ENCODE measurements around the gene TSHZ2.

TSHZ2 gene

DNA sequence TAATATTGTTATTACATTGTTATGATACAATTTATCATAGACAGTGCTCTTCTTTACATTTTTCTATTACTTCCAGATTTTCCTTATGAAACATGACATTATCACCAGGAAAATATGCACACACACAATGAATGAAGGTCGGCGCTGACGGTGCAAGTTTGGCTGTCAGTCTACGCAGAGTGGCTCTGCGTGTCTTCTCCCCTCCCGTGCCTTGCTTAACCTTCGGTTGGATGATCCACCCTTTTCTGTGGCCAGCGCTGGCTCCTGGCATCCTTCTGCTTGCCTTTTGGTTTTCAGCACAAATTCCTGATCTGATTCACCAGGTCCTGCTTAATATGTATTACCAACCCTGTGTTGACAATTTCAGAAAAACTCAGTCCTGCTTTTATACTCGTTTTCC is 157.4 kb downstream of the TSHZ2 start:
- DNase-seq (ENCODE audit: low read depth): no peak

DNA sequence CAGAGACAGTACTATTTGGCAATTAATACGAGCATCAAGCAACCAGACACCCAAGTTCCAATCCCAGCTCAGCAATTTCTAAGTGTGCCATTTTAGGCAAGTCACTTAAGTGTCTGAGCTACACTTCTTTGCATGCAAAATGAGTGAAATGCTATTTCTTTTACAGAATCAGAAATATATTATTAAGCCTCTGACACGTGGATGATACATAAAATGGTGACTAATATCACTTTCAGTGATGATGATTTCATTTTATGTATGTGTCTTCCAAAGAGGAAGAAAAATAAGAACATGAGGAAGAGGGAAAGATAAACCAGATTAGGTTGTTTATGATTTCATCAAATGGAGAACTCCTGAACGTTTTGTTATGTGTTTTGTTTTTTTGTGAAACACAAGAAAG is 158.6 kb downstream of the TSHZ2 start:
- DNase-seq (ENCODE audit: low read depth): no peak

DNA sequence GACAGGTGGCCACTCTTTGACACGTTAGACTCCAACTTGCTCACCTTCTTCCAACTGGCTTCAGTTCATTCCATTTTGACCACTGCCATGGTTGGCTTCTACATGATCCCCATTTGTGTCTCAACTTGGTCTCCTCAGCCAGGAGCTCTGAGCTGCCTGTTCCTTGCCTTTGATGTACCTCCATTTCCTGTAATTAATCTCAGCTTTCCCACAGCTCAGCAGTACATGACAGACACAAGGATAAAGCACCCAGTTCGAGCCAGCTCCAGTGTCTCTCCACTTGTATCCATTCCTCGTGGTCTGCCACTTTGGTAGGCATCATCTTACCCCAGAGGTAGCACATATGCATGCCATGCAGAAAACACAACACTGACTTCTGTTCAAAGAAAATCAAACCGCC is 161.0 kb downstream of the TSHZ2 start:
- no peak for DNase-seq (ENCODE audit: low read depth)

GRCh38 chr20:53133628-53134027 is 161.5 kb downstream of the TSHZ2 start:
- DNase-seq (ENCODE audit: low read depth): no peak

- DNase-seq (ENCODE audit: low read depth): no peak
These were observed 164.3 kb downstream of the TSHZ2 start for GRCh38 chr20:53136473-53136872.

DNA sequence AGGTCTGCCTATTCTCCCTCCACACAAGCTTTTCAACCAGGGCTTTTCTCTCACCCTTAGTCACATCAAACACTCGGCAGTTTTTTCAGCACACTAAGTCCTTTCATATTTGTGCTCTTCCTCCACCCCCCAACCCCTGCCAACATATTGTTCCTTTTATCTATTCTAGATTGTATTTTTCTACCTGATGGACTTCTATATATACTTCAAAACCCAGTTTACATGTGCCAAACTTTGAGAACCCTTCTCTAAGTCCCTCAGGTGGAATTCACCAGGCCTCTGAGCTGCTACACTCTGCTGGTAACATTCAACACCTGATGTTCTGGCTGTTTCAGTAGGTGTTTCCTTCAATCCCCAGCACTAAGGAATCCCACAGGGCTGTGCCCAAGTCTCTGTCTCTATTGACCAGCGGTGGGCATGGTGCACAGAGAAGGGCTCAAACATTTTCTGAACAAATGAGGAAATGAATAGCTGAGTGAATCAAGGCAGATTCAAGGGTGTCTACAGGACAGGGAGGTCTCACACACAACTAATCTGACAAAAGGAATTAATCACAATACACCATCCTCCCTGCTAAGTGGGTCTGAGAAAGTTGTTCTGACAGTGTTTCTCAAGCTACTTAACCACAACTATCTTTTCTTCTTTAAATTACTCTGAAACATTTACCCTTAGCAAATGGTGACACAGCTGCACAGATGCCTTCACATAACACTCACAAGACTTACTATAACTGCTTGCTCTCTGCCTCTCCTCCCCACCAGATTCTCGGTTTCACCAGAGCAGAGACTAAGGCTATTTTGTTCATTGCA is 166.5 kb downstream of the TSHZ2 start:
- DNase-seq (ENCODE audit: low read depth): no peak

DNA sequence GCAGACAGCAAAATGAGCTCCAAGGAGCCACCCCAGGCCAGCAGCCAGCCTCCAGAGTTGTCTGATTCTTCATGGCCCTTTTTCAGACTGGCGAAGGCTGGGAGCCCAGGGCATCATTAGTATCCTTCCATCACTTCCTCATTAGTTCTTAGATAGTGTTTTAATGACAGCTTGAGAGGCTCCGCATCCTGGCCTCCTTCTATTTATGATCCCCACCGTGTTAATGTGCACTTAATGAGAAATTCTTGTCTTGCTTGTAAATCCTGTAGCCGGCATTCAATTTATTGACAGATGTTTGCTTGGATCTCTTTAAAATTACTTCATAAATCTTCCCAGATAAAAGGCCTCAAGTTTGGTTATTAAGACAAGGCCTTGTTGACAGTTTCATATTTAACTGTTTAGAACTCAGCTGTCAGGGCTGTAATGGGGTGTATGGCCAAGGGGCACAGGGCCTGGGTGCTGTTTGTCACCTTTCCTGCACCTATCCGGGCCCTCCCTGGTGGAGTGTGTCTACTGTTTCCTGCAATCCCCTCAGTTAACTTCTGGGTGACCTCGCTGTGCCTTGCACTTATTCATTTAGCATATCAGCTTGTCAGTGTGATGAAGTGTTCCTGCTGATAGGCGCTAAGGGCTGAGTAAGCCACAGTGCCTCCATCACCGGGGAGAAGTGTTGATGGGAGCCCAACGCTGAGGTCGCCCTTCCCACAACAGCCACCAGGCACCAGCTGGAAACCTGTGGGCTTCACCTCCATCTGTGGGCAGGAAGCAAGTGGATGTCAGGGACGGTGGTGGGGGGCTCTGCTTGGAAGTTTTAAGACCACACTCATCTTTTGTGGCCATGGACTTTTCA is 169.3 kb downstream of the TSHZ2 start:
- DNase-seq (ENCODE audit: low read depth): no peak

DNA sequence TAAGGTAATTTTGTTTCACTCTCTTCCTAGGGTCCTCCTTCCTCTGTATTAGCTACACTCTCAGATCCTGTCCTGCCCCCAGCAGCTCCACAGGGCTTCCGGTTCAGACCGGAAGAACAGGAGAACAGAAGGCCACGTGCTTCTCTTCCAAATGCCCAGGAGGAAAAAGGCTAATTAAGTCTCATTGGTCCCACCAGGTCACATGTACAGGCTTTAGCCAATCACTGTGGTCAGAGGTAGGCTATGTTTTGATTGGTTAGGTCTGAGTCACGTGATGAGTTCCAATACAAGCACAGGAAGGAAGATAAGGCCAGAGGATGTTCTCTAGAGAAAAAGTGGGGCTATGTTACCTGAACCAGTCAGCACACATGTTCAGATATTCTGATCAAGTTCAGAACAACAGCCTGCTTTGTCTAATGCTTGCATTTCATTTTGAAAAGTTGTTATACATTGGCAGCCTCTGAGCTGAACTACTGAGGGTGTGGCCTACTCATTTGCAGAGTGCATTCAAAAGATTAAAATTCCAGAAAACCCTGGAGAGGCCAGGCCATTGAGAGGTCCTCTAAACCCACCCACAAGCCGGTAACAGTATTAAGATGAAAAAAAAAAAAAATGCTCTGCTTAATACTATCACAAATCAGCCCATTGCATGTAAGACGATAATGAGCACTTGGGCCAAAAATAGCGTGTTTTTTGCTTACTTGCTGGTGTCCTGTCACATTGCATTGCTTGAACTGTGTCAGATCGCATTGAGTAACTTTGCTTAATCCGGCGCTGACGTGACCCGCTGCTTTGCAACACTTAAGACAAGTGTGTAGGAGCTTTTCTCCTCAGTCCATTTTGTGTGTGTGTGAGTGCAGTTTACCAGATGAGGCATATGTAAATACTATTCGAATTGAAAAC is 170.3 kb downstream of the TSHZ2 start:
- no peak for DNase-seq (ENCODE audit: low read depth)

DNA sequence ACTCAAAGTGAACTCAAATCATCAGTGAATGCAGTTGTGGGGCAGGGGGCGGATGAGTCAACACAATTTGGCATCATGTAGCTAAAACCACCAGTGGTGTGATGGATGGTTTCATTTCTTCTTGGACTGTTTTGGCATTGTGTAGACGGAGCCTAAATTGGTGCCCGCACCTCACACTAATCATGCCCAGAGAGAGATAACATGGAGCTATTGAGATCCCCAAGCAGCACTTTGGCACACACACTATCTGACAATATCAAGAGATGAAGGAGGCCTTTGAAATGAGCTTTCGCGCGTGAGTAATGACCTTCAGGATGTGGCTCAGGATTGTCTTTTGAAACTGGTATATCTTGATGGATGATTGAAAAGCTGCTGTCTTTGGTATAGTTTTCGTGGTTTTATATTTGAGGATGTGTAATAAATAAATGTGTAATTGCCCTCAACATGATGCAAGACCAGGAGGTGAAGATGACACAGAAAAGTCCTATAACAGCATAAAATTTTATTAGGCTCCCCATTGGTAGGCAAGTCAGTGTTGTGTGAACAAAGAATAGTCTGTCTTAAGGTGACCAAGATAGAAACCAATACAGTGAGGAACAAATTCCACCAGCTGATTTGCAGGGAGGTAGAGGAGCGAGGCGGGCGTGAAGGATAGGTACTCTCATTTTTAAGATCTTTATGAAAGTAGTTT is 174.2 kb downstream of the TSHZ2 start:
- no peak for DNase-seq (ENCODE audit: low read depth)

DNA sequence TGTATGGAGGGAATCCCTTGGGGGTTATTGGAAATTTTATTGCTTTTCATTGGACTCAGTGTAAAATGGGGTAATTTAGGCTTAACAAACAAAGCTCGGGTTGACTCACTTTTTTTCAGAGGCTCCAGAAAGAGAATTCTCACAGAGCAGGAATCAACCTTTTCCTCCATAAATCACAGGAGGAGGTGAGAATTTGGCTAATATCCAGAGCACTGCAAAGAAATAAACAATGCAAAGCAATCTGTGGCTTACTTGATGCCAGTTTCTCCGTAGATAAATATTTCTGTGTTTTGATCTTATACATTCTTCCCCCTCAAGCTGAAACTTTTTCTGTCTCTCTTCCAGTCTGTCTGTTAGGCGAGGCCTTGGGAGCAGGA is 176.6 kb downstream of the TSHZ2 start:
- no peak for DNase-seq (ENCODE audit: low read depth)

GRCh38 chr20:53149148-53149889 is 177.2 kb downstream of the TSHZ2 start:
- DNase-seq (ENCODE audit: low read depth): no peak

DNA sequence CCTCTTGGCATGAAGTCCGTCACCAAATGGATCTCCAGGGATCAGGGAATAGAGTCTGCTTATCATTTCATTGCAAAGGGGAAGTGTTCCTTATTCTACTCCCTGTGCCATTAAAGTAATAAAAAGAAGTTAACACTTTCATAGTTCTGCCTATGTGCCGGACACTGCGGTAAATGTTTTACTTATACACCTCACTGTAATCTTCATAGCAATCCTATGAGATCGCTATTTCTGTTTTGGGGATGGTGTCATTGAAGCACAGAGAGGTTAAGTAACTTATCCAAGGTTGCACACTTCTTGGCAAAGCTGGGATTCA is 177.7 kb downstream of the TSHZ2 start:
- DNase-seq (ENCODE audit: low read depth): no peak

- no peak for DNase-seq (ENCODE audit: low read depth)
These were observed 178.4 kb downstream of the TSHZ2 start for GRCh38 chr20:53150532-53150931.

- no peak for DNase-seq (ENCODE audit: low read depth)
These were observed 180.1 kb downstream of the TSHZ2 start for GRCh38 chr20:53152228-53152627.

- peak; percentile 32 for DNase-seq (ENCODE audit: low read depth)
These were observed 182.4 kb downstream of the TSHZ2 start for GRCh38 chr20:53154540-53154939.

GRCh38 chr20:53157443-53158408 is 185.6 kb downstream of the TSHZ2 start:
- DNase-seq (ENCODE audit: low read depth): peak; percentile 55

DNA sequence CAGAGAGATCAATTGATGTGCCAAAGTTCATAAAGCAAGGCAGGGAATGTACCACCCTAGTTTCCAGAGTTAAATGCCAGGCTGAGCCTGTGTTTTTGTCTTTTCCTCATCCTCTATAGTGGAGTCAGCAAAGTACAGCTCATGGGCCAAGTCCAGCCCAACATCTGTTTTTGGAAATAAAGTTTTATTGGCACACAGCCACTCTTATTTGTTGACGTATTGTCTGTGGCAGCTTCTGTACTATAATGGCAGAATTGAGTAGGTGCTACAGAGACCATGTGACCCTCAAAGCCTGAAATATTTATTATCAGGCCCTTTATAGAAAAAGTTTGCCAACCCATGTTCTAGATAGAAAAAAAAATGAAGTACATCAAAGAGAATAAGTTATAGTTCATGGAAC is 187.0 kb downstream of the TSHZ2 start:
- DNase-seq (ENCODE audit: low read depth): no peak

- DNase-seq (ENCODE audit: low read depth): no peak
These were observed 188.9 kb downstream of the TSHZ2 start for GRCh38 chr20:53161073-53161472.

DNA sequence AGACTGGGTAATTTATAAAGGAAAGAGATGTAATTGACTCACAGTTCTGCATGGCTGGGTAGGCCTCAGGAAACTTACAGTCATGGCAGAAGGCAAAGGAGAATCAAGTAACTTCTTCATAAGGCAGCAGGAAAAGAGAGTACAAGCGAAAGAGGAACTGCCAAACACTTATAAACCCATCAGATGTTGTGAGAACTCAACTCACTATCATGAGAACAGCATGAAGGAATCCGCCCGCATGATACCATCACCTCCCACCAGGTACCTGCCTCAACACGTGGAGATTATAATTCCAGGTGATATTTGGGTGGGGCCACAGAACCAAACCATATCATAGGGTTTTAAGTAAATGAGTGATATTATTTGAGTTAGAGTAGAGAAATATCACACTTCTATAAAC is 189.3 kb downstream of the TSHZ2 start:
- no peak for DNase-seq (ENCODE audit: low read depth)

GRCh38 chr20:53162251-53162835 is 190.2 kb downstream of the TSHZ2 start:
- DNase-seq (ENCODE audit: low read depth): peak; percentile 81

Data from iris pigment epithelial cell (primary cell).